Endothelial cell of umbilical vein (primary cell): Measurements from ENCODE around the gene CELSR1. TPM values are rescaled to one million over a fixed set of nuclear protein-coding genes. Genes with fewer than 3 reads are reported as not detected.

ENCODE experiments used
- BruUV-seq: library from RNA; stranded (reverse); fragments of 400-500 nt; replicated peaks from 2 replicates; lab custom pipeline; 2021; lab: Mats Ljungman, UMichigan
- CTCF ChIA-PET: fragments of 300-600, 350-600 bp; sonication (Branson Sonifier 250); formaldehyde crosslinking; loops from one replicate; lab custom pipeline; 2021; ENCODE audit warnings: antibody characterized with exemption, inconsistent platforms; lab: Charles Lee
- POLR2A ChIA-PET: fragments of 300-600, 350-600 bp; sonication (Branson Sonifier 250); formaldehyde crosslinking; loops from one replicate; lab custom pipeline; 2021; ENCODE audit warnings: antibody characterized with exemption, inconsistent platforms; lab: Charles Lee
- DNase-seq: peaks from one replicate; pipeline ENCODE4 v3.0.0-alpha.2; 2011; ENCODE audit warnings: low read depth, low spot score
- FAIRE-seq: peaks from 2 replicates; lab custom pipeline; 2011; peaks lifted over from hg19 to GRCh38; lab: Jason Lieb, UNC
- H2AFZ ChIP-seq: 2 replicates; pipeline ENCODE4 v1.6.0; 2012; ENCODE audit warnings: low read depth, low read length, control low read depth, inconsistent platforms
- H3K27ac ChIP-seq: 2 replicates; pipeline ENCODE4 v1.5.1; 2011; ENCODE audit warnings: low read depth, mild to moderate bottlenecking, control low read depth, low read length, moderate library complexity; ENCODE audit not compliant: insufficient read depth
- H3K27me3 ChIP-seq, 2 experiments: 2 replicates each; pipeline versions ENCODE4 v1.6.0 to v1.6.1; 2011; ENCODE audit warnings: low read length in 2 of 2, mixed read lengths in 1 of 2; ENCODE audit not compliant: control insufficient read depth in 2 of 2, insufficient read depth in 2 of 2
- H3K36me3 ChIP-seq, 2 experiments: 2 replicates in 1 of 2; 3 replicates in 1 of 2; pipeline ENCODE4 v1.5.1; 2011; ENCODE audit warnings: low read length in 2 of 2, mild to moderate bottlenecking in 1 of 2, moderate library complexity in 1 of 2; ENCODE audit not compliant: control insufficient read depth in 2 of 2, insufficient read depth in 2 of 2; ENCODE audit errors: extremely low read depth in 1 of 2
- H3K4me1 ChIP-seq: 3 replicates; pipeline ENCODE4 v1.5.1; 2011; ENCODE audit warnings: mild to moderate bottlenecking, low read length; ENCODE audit not compliant: control insufficient read depth, insufficient read depth; ENCODE audit errors: extremely low read depth
- H3K4me2 ChIP-seq: 2 replicates; pipeline ENCODE4 v1.6.1; 2011; ENCODE audit warnings: low read length, control low read depth, mixed read lengths; ENCODE audit not compliant: insufficient read depth
- H3K4me3 ChIP-seq, 3 experiments: fragments of 200-600 bp in 1 of 3; sonication (generic), shearing (Covaris generic) in 1 of 3; replicated peaks in 1 of 3; 2 replicates each; pipeline ENCODE4 v1.5.1; 2011 to 2016; ENCODE audit warnings: control low read depth in 3 of 3, low read length in 3 of 3, mild to moderate bottlenecking in 2 of 3, inconsistent platforms in 1 of 3, low read depth in 1 of 3, moderate library complexity in 1 of 3; ENCODE audit not compliant: insufficient read depth in 1 of 3
- H3K79me2 ChIP-seq: 2 replicates; pipeline ENCODE4 v1.6.0; 2012; ENCODE audit warnings: low read length, inconsistent platforms; ENCODE audit not compliant: control insufficient read depth, insufficient read depth
- H3K9ac ChIP-seq: replicated peaks from 2 replicates; pipeline ENCODE3; 2011; ENCODE audit warnings: low read length, control low read depth; ENCODE audit not compliant: insufficient read depth; ENCODE audit errors: extremely low read depth
- H3K9me1 ChIP-seq: replicated peaks from 3 replicates; pipeline ENCODE4 v1.6.0; 2011; ENCODE audit warnings: mild to moderate bottlenecking, low read length; ENCODE audit not compliant: control insufficient read depth, insufficient read depth; ENCODE audit errors: extremely low read depth
- H3K9me3 ChIP-seq: replicated peaks from 2 replicates; pipeline ENCODE4 v1.5.1; 2012; ENCODE audit warnings: low read length, inconsistent platforms; ENCODE audit not compliant: control insufficient read depth, insufficient read depth
- H4K20me1 ChIP-seq: replicated peaks from 2 replicates; pipeline ENCODE3; 2011; ENCODE audit warnings: mild to moderate bottlenecking, low read length; ENCODE audit not compliant: control insufficient read depth, insufficient read depth; ENCODE audit errors: extremely low read depth
- CTCF ChIP-seq, 2 donors: IDR thresholded peaks; 1 replicate in 1 of 2; 2 replicates in 1 of 2; pipeline ENCODE4 v1.5.1; 2011; ENCODE audit warnings: low read length in 2 of 2, mild to moderate bottlenecking in 2 of 2, moderate library complexity in 2 of 2, control low read depth in 1 of 2, inconsistent platforms in 1 of 2, low read depth in 1 of 2; ENCODE audit not compliant: insufficient read depth in 1 of 2; ENCODE audit errors: extremely low read depth in 1 of 2
- POLR2AphosphoS5 ChIP-seq: IDR thresholded peaks from 2 replicates; pipeline ENCODE4 v1.6.1; 2012; ENCODE audit warnings: low read depth, mild to moderate bottlenecking, control low read depth, low read length, moderate library complexity; ENCODE audit not compliant: insufficient read depth
- dilution Hi-C: fragments of 300-500 bp; cut with MboI; formaldehyde crosslinking; loops from one replicate; pipeline ENCODE4 v1.15.0; 2019; ENCODE audit warnings: low sequenced_read_pairs; ENCODE audit not compliant: extremely low pct_ligation_motif_present
- intact Hi-C: fragments of 100-400 bp; cut with micrococcal nuclease; formaldehyde crosslinking; loops from one replicate; pipeline ENCODE4 v1.10.0; 2022
- polyA plus RNA-seq, 4 experiments: library from polyadenylated mRNA; depleted of rRNA in 3 of 4; stranded (reverse) in 3 of 4; unstranded in 1 of 4; fragments of >200 nt; gene quantifications; 2 replicates each; pipeline versions ENCODE4 v1.2.1 to v1.2.3, GENCODE V29; 2011 to 2012; ENCODE audit warnings: missing spikeins in 1 of 4
- total RNA-seq: library from RNA; stranded (reverse); gene quantifications from 2 replicates; pipeline ENCODE4 v1.2.3, GENCODE V29; 2021

CELSR1 gene
- total and polyA plus RNA-seq, 2 donors (not counting 3 experiments of a cell fraction or from before 2014, with no cell fraction given) = 3.7 to 5.4 TPM

- H3K27ac ChIP-seq = no peak overlapping the region
- POLR2A ChIA-PET = interaction anchor here (0.6 kb wide), 1 partner anchor 20 kb away, joined by 3 read pairs; no protein-coding TSS in a partner anchor
- peak; percentile 31 for FAIRE-seq
- CTCF ChIA-PET = interaction anchor here (2.1 kb wide), 1 partner anchor 12 kb away, joined by 11 read pairs; no protein-coding TSS in a partner anchor
- BruUV-seq = no TSS peak
- dilution Hi-C loops = no loop called here
- H2AFZ ChIP-seq = peak overlapping the region; percentile 87
- TF ChIP-seq CTCF (IDR thresholded peaks at IDR 0.05; ENCODE audit: extremely low read depth in 1 of 2, insufficient read depth in 1 of 2, low read depth in 1 of 2, low read length in 2 of 2) (no peak), POLR2AphosphoS5 (no peak)
- intact Hi-C loops = no loop called here
- no peaks in the 10 kb centered on the region for H3K27me3 ChIP-seq
- no peaks in the 10 kb centered on the region for H3K9me1 ChIP-seq
- no peak for DNase-seq
- H3K79me2 ChIP-seq = no peaks in the 10 kb centered on the region
- H4K20me1 ChIP-seq = no peaks in the 10 kb centered on the region
- H3K9ac ChIP-seq = no peak overlapping the region
- H3K9me3 ChIP-seq = no peaks in the 10 kb centered on the region
- H3K36me3 ChIP-seq = no peaks in the 10 kb centered on the region
- peak overlapping the region in 2 of 3 experiments; percentile 23 to 56 for H3K4me3 ChIP-seq
- H3K4me1 ChIP-seq = peaks cover 19% of the 10 kb centered on the region
- H3K4me2 ChIP-seq = peak overlapping the region; percentile 30
Observed at GRCh38 chr22:46575911-46576555, 38.6 kb upstream of the CELSR1 start.
